Neural progenitor cell (in vitro differentiated cells): ENCODE data around the gene MED9.

Source experiments
- CTCF ChIP-seq: fragments of 200-600 bp; sonication (generic); IDR thresholded peaks from 2 replicates; pipeline ENCODE4 v1.5.1; 2017; ENCODE audit warnings: antibody characterized with exemption, mild to moderate bottlenecking
- EZH2 ChIP-seq: fragments of 200-600 bp; sonication (generic); IDR thresholded peaks from 2 replicates; pipeline ENCODE4 v1.6.1; 2017; ENCODE audit warnings: antibody characterized with exemption, mild to moderate bottlenecking, moderate library complexity

- no peak for TF ChIP-seq CTCF
- TF ChIP-seq EZH2, result no peak
Measured at GRCh38 chr17:17445296-17445924, 31.4 kb upstream of the MED9 start.
